IPS-NIHi7 (cell line): Measurements from ENCODE around the gene DYRK1B.
A peak's percentile ranks its signal among the peaks of the same experiment; 100 is the strongest.
"Not testable (repeated sequence)": the region's sequence is repeated elsewhere in the genome, so short reads cannot be mapped to it uniquely, and the experiment has no call there.

ENCODE experiments used
- DNase-seq: peaks from one replicate; pipeline ENCODE4 v3.0.0; 2012; ENCODE audit warnings: mixed read lengths; ENCODE audit errors: extremely low spot score

The DYRK1B gene

GRCh38 chr19:39833464-39834286 is at the start of gene DYRK1B:
Gene DYRK1B (minus strand): TSS chr19:39834162. CDS start chr19:39831867, 2,295 bp downstream.
- peak; percentile 98 for DNase-seq

GRCh38 chr19:39882645-39883044 is 48.7 kb upstream of the DYRK1B start:
- not testable (repeated sequence) for DNase-seq

- DNase-seq: peak; percentile 81
Measured at GRCh38 chr19:39881495-39882110, 47.6 kb upstream of the DYRK1B start.

- not testable (repeated sequence) for DNase-seq
Measured at GRCh38 chr19:39880241-39880640, 46.3 kb upstream of the DYRK1B start.

DNA sequence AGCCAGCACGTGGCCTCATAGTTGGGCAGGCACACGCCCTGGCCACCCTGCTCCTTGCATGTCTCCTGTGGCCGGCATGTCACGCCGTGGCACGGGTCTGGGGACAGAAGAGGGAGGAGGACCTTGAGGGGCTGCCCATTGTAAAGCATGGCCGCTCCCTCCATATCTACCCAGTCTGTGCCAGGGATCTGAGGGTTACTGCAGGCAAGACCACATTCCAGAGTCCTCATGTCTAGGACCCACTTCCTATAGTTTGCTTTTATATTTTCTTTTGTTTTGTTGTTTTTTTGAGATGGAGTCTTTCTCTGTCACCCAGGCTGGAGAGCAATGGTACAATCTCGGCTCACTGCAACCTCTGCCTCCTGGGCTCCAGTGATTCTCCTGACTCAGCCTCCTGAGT is 45.8 kb upstream of the DYRK1B start:
- not testable (repeated sequence) for DNase-seq

DNA sequence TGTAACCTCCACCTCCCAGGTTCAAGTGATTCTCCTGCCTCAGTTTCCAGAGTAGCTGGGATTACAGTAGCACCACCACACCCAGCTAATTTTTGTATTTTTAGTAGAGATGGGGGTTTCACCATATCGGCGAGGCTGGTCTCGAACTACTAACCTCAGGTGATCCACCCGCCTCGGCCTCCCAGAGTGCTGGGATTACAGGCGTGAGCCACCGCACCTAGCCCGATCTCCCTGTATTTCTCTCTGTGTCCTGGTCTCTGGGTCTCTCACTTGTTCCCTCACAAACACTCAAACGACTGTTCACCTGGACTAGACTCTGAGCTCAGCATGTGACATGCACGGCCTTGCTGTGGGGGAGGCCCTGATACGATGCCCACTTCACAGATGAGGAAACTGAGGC is 44.9 kb upstream of the DYRK1B start:
- not testable (repeated sequence) for DNase-seq

GRCh38 chr19:39878398-39878797 is 44.4 kb upstream of the DYRK1B start:
- no peak for DNase-seq

DNA sequence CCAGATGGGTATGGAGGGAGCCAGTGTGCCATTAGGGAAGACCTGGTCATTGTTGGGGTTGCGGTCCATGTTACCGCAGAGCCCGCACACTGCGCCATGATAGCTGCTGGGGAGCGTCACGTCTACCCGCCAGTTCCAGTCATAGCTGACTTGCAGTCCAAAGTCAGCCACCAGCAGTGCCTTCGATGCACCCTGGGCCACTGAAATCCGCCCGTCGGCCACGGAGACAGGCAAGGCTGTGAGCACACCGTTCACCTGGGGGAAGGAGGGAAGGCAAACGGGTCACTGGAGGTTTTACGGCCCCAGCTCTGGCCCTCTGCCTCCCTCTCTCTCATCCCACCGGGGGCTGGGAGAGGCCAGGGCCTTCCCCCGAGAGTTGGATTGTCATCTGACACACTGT is 44.0 kb upstream of the DYRK1B start:
- not testable (repeated sequence) for DNase-seq

- DNase-seq: not testable (repeated sequence)
Measured at GRCh38 chr19:39877488-39877887, 43.5 kb upstream of the DYRK1B start.

DNA sequence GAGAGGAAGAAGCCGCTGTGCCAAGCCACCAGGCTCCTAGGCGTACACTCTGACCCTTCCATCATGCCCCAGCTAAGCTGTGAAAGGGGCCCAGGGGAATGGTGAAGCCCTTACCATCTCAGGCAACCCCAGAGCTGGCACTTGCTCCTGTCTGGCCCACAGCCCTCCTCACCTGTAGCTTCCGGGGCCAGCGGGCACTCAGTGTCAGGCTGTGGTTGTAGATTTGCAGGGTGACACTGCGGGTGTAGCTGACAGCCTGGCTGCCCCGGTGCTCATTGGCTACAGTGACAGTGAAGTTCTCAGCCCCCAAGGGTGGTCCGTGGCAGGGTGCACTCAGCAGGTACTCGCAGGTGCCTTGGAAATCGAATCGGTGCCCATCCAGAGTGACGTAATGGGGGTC is 42.5 kb upstream of the DYRK1B start:
- DNase-seq: not testable (repeated sequence)

DNA sequence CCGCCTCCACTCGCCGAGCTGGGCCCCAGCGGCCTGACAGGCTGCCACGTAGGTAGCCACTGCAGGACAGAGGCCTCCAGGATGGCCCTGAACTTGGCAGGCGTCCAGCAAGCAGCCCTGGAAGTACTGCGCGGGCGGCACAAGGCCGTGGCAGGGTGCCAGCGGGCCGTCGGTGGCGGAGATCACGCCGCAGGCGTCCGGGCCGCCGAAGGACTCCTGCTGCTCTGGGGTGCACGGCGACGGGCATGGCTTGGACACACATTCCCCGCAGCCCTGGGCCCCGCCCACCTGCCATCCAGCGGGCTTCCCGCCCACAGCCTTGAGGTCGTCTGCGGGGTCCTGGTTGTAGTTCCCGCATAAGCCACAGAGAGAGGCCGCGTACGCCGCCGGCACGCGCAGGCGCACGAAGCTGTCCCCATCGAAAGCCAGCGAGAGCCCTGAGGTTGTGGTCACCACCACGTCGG is 41.5 kb upstream of the DYRK1B start:
- DNase-seq: not testable (repeated sequence)

DNA sequence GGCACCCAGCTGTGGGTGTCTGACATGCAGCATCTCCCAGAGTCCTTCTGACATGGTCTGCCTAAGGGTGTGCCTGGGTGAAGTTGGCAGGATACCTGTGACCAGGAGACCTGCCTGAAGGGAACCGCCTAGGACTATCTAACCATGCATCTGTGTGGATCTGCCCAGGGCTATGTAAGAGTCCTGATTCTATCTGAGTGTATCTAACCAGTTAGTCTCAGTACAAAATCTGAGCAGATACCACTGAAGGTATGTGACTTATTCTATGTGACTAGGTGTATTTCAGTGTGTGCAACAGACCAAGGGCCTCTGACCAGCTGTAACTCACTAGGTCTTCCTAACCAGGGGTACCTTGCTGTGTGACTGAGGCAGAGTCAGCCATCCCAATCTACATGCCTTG is 40.4 kb upstream of the DYRK1B start:
- DNase-seq: no peak

GRCh38 chr19:39873385-39873784 is 39.4 kb upstream of the DYRK1B start:
- no peak for DNase-seq

- DNase-seq: no peak
Measured at GRCh38 chr19:39871886-39872866, 38.2 kb upstream of the DYRK1B start.

DNA sequence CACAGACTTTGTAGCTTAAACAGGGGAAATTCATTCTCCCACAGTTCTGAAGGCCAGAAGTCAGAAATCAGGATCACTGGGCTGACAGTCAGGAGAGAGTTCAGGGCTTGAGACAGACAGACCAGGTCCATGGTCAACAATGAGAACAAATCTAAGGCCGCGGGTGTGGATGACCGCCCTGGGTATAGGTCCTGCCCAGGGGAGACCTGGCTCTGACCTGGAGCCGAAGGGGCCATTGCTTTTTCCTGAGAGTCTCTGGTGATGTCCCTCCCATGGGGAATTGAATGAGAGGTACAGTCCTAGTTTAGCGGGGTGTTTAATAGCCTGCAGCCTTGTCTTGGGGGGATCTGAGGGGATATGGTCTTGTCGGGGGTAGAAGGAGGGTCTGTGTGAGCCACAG is 37.4 kb upstream of the DYRK1B start:
- no peak for DNase-seq

GRCh38 chr19:39870171-39870971 is 36.4 kb upstream of the DYRK1B start:
- peak; percentile 83 for DNase-seq

GRCh38 chr19:39867952-39868351 is 34.0 kb upstream of the DYRK1B start:
- no peak for DNase-seq

- no peak for DNase-seq
Measured at GRCh38 chr19:39867133-39867532, 33.2 kb upstream of the DYRK1B start.

DNA sequence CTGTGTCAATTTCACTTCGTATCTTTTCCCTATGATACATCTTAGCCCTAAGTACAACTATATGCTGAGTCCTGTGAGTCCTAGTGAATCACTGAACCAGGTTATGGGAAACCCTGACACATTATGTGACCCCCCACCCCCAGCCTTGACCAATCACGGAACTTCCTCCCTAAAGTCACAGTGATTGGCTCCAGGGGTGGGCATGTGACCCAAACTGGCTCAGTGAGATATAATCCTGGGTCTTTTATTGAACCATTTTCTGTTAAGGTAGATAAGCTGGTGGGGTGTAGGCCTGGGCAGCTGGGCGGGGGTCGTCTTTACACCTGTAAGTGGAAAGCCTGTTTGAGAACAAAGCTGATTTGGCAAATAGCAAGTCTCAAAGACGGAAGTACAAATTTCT is 32.0 kb upstream of the DYRK1B start:
- no peak for DNase-seq

- DNase-seq: no peak
Measured at GRCh38 chr19:39865186-39865585, 31.2 kb upstream of the DYRK1B start.

- no peak for DNase-seq
Measured at GRCh38 chr19:39864118-39864517, 30.2 kb upstream of the DYRK1B start.
